Measurements from ENCODE around the gene ZBTB18. TPM values are rescaled to one million over a fixed set of nuclear protein-coding genes. Genes with fewer than 3 reads are reported as not detected.
"Not testable (repeated sequence)": the region's sequence is repeated elsewhere in the genome, so short reads cannot be mapped to it uniquely, and the experiment has no call there.

ZBTB18 gene
- total RNA-seq, 1 donor from 2014 or later, result 5.7 TPM

- Mint-ChIP-seq H3K27me3 (ENCODE audit: insufficient read depth) (peaks cover 5% of the 10 kb centered on the region), H3K27ac (no peak overlapping the region), H3K4me1 (ENCODE audit: low read depth) (no peaks in the 10 kb centered on the region), H3K36me3 (ENCODE audit: low read depth) (no peaks in the 10 kb centered on the region), H3K4me3 (no peak overlapping the region), H3K9me3 (no peaks in the 10 kb centered on the region)
- intact Hi-C loops (cut with micrococcal nuclease), result no loop called here
- DNase-seq (ENCODE audit: low spot score), result no peak
Measured at GRCh38 chr1:244021427-244021826, 29.7 kb upstream of the ZBTB18 start.

GRCh38 chr1:244022311-244022710, 28.8 kb upstream of the ZBTB18 start:
- no peaks in the 10 kb centered on the region for H3K36me3 Mint-ChIP-seq (ENCODE audit: low read depth)
- no peaks in the 10 kb centered on the region for H3K9me3 Mint-ChIP-seq
- H3K27me3 Mint-ChIP-seq (ENCODE audit: insufficient read depth), result peaks cover 5% of the 10 kb centered on the region
- no peak overlapping the region for H3K4me3 Mint-ChIP-seq
- intact Hi-C loops (cut with micrococcal nuclease), result no loop called here
- no peak overlapping the region for H3K27ac Mint-ChIP-seq
- DNase-seq (ENCODE audit: low spot score), result no peak
- H3K4me1 Mint-ChIP-seq (ENCODE audit: low read depth), result no peaks in the 10 kb centered on the region

- Mint-ChIP-seq H3K27me3 (ENCODE audit: insufficient read depth) (peaks cover 6% of the 10 kb centered on the region), H3K27ac (no peak overlapping the region), H3K4me1 (ENCODE audit: low read depth) (no peaks in the 10 kb centered on the region), H3K36me3 (ENCODE audit: low read depth) (no peaks in the 10 kb centered on the region), H3K9me3 (no peaks in the 10 kb centered on the region), H3K4me3 (no peak overlapping the region)
- intact Hi-C loops (cut with micrococcal nuclease), result no loop called here
- DNase-seq (ENCODE audit: low spot score), result no peak
Measured at GRCh38 chr1:244022864-244023440, 28.1 kb upstream of the ZBTB18 start.

DNA sequence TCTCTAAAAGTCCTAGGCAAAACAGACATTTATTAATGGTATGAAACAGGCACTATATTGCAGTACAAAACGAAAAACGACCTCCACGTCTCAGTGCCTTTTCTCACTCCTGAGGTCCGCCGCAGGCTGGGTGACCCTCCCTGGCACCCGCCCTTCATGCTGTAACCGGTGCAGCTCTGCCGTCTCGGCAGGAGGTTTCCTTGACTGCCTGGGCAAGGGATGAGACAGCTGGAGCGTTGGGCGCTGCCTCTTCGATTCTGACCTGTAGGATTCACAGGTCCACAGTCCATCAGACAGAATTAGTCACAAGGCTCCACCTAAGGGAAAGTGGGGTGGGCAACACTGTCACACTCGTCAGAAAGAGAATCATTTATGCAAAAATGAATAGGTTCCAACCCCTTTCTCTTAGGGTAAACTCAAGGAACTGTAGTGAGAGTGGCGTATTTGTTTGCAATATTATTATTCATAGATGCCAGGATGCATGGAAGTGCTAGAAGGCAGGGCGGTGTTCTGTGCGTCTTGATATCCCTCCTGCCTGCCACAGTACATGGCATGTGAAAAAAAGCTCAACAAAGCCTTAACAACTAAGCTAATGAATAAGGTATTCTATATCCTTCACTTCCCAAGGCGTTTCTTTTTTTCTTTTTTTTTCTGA, 23.5 kb upstream of the ZBTB18 start:
- intact Hi-C loops (cut with micrococcal nuclease), result no loop called here
- Mint-ChIP-seq H3K4me3 (no peak overlapping the region), H3K9me3 (no peaks in the 10 kb centered on the region), H3K36me3 (ENCODE audit: low read depth) (no peaks in the 10 kb centered on the region), H3K27me3 (ENCODE audit: insufficient read depth) (peaks cover 4% of the 10 kb centered on the region), H3K4me1 (ENCODE audit: low read depth) (no peaks in the 10 kb centered on the region), H3K27ac (no peak overlapping the region)
- no peak for DNase-seq (ENCODE audit: low spot score)

GRCh38 chr1:244028701-244029100, 22.4 kb upstream of the ZBTB18 start:
- no peaks in the 10 kb centered on the region for H3K4me1 Mint-ChIP-seq (ENCODE audit: low read depth)
- H3K9me3 Mint-ChIP-seq, result no peaks in the 10 kb centered on the region
- H3K27ac Mint-ChIP-seq, result no peak overlapping the region
- intact Hi-C loops (cut with micrococcal nuclease), result no loop called here
- H3K36me3 Mint-ChIP-seq (ENCODE audit: low read depth), result no peaks in the 10 kb centered on the region
- peaks cover 4% of the 10 kb centered on the region for H3K27me3 Mint-ChIP-seq (ENCODE audit: insufficient read depth)
- no peak for DNase-seq (ENCODE audit: low spot score)
- no peak overlapping the region for H3K4me3 Mint-ChIP-seq

DNA sequence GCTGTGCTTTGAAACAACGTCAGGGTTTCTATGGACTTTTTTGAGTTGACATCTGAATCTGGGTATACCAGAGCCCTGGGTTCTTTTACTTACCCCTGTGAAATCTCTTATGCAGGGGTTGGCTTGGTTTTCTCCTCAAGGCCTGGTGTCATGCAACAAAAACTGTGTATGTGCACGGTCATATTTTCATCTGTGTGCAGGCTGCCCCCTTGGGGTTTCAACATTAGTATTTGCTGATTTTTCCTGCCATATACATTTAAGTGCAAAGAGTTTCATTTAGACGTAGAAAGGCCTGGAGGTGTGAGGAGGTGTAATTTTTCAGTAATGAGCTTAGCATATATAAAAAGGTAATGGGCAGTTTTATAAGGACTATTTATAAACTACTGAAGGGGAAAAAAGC, 22.0 kb upstream of the ZBTB18 start:
- intact Hi-C loops (cut with micrococcal nuclease), result no loop called here

GRCh38 chr1:244030481-244031040, 20.5 kb upstream of the ZBTB18 start:
- no peak for DNase-seq (ENCODE audit: low spot score)
- Mint-ChIP-seq H3K36me3 (ENCODE audit: low read depth) (no peaks in the 10 kb centered on the region), H3K27me3 (ENCODE audit: insufficient read depth) (peaks cover 4% of the 10 kb centered on the region), H3K27ac (no peak overlapping the region), H3K9me3 (no peaks in the 10 kb centered on the region), H3K4me3 (no peak overlapping the region), H3K4me1 (ENCODE audit: low read depth) (no peaks in the 10 kb centered on the region)
- intact Hi-C loops (cut with micrococcal nuclease), result no loop called here

More for the DNA sequence above, 22.0 kb upstream of the ZBTB18 start:
- H3K4me3 Mint-ChIP-seq, result no peak overlapping the region
- no peaks in the 10 kb centered on the region for H3K4me1 Mint-ChIP-seq (ENCODE audit: low read depth)
- peaks cover 4% of the 10 kb centered on the region for H3K27me3 Mint-ChIP-seq (ENCODE audit: insufficient read depth)
- no peak for DNase-seq (ENCODE audit: low spot score)
- no peak overlapping the region for H3K27ac Mint-ChIP-seq
- H3K36me3 Mint-ChIP-seq (ENCODE audit: low read depth), result no peaks in the 10 kb centered on the region
- no peaks in the 10 kb centered on the region for H3K9me3 Mint-ChIP-seq

- peaks cover 15% of the 10 kb centered on the region for H3K27me3 Mint-ChIP-seq (ENCODE audit: insufficient read depth)
- H3K36me3 Mint-ChIP-seq (ENCODE audit: low read depth), result no peaks in the 10 kb centered on the region
- H3K4me1 Mint-ChIP-seq (ENCODE audit: low read depth), result no peaks in the 10 kb centered on the region
- no peak overlapping the region for H3K4me3 Mint-ChIP-seq
- no peak for DNase-seq (ENCODE audit: low spot score)
- H3K27ac Mint-ChIP-seq, result no peak overlapping the region
- H3K9me3 Mint-ChIP-seq, result no peaks in the 10 kb centered on the region
- intact Hi-C loops (cut with micrococcal nuclease), result no loop called here
Measured at GRCh38 chr1:244035358-244035757, 15.7 kb upstream of the ZBTB18 start.

DNA sequence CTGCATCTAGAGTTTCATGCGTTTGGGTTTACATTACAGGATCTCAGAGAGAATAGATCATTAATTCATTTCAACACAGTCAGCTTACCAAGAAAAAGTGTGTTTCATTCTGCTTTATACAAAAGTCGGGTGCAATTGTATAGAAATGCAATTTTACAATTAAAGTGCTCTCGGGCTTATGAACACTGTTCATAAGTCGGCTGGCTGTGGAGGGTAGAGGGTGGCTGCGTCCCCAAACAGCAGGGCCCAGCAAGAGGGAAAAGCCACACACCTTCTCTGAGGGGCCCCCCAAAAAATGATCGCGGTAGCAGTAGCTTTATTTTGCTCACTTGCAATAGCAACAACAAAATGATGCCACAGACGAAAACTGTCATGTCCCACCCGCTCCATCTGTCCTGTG, 13.8 kb upstream of the ZBTB18 start:
- H3K27ac Mint-ChIP-seq, result no peak overlapping the region
- no peaks in the 10 kb centered on the region for H3K9me3 Mint-ChIP-seq
- intact Hi-C loops (cut with micrococcal nuclease), result no loop called here
- H3K27me3 Mint-ChIP-seq (ENCODE audit: insufficient read depth), result peaks cover 17% of the 10 kb centered on the region
- DNase-seq (ENCODE audit: low spot score), result no peak
- H3K4me1 Mint-ChIP-seq (ENCODE audit: low read depth), result no peaks in the 10 kb centered on the region
- H3K4me3 Mint-ChIP-seq, result no peak overlapping the region
- H3K36me3 Mint-ChIP-seq (ENCODE audit: low read depth), result no peaks in the 10 kb centered on the region

DNA sequence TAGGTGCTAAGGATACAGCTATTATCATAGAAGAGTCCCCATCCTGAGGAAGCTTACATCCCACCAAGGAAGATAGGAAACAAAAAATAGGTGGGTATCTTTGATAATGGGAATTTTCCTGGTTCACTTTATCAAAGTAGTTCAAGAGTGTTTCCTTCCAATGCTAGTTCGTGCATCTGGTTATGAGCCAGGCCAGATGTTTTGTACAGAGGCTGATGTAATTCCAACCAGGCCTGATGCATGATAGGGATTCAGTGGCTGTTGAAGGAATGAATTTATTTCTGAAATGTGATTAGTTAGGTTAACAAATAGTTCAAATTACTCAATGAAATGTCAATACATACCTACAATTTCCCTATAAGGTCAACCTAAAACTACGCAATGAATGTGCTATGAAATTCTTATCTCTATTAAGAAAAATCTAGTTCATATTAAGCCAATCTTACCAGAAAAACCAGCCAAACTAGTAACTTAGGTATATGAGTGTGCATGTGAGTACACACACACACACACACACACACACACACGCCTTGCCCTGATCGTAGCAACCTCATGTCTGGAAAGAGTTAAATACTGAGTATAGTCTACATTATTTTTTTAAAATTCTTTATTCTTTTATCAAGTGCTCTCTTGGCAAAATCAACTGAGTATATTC, 9.5 kb upstream of the ZBTB18 start:
- no peak for DNase-seq (ENCODE audit: low spot score)
- Mint-ChIP-seq H3K4me1 (ENCODE audit: low read depth) (peaks cover 2% of the 10 kb centered on the region), H3K27me3 (ENCODE audit: insufficient read depth) (peaks cover 41% of the 10 kb centered on the region), H3K4me3 (no peak overlapping the region), H3K27ac (no peak overlapping the region), H3K36me3 (ENCODE audit: low read depth) (no peaks in the 10 kb centered on the region), H3K9me3 (no peaks in the 10 kb centered on the region)
- intact Hi-C loops (cut with micrococcal nuclease), result loop anchor here (10.0 kb wide), 1 partner anchor 563 kb away; no protein-coding TSS in a partner anchor

DNA sequence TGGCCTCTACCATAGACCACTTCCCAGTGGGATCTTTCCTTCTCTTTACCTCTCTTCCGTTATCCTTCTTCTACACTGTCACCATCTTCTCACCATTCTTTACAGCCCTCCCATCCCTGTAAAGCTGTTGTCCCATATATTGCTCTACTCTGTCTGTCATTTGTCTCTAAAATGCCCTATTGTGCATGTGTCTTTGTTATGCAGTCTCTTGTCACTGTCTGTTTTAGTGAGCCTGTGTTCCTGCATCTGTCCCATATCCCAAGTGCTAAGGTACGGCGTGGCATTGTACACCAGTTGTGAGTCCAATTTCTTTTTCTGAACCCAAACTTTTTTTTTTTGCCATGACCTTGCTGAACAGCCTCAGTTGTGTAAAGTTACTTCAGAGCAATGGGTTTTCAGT, 8.8 kb upstream of the ZBTB18 start:
- Mint-ChIP-seq H3K27ac (no peak overlapping the region), H3K27me3 (ENCODE audit: insufficient read depth) (peaks cover 43% of the 10 kb centered on the region), H3K4me3 (no peak overlapping the region), H3K36me3 (ENCODE audit: low read depth) (no peaks in the 10 kb centered on the region), H3K9me3 (no peaks in the 10 kb centered on the region), H3K4me1 (ENCODE audit: low read depth) (peaks cover 9% of the 10 kb centered on the region)
- DNase-seq (ENCODE audit: low spot score), result no peak
- intact Hi-C loops (cut with micrococcal nuclease), result loop anchor here (10.0 kb wide), 1 partner anchor 563 kb away; no protein-coding TSS in a partner anchor

DNA sequence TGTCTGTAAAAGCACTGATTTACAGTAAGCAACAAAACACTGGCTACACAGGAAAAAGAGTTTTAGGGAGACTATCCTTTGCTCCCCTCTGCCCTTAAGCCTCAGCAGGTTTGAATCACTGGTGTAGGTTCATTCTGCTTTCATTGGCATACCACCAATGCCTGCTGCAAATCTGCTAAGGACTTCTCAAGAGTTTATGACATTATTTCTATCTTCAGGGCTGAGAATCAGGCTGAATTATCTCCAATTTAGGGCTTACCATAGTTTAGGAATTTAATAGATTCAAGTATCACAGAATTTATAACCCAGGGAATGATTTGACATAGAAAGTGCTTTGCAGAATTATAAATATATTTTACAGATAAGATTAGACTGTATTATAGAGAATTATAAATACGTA, 6.7 kb upstream of the ZBTB18 start:
- Mint-ChIP-seq H3K27ac (no peak overlapping the region), H3K36me3 (ENCODE audit: low read depth) (no peaks in the 10 kb centered on the region), H3K9me3 (no peaks in the 10 kb centered on the region), H3K27me3 (ENCODE audit: insufficient read depth) (peaks cover 31% of the 10 kb centered on the region), H3K4me1 (ENCODE audit: low read depth) (peaks cover 12% of the 10 kb centered on the region), H3K4me3 (no peak overlapping the region)
- intact Hi-C loops (cut with micrococcal nuclease), result loop anchor here (10.0 kb wide), 1 partner anchor 560 kb away; no protein-coding TSS in a partner anchor
- no peak for DNase-seq (ENCODE audit: low spot score)

GRCh38 chr1:244046254-244046653, 4.8 kb upstream of the ZBTB18 start:
- not testable (repeated sequence) for H3K27ac Mint-ChIP-seq; H3K36me3 Mint-ChIP-seq (ENCODE audit: low read depth); H3K4me3 Mint-ChIP-seq; H3K9me3 Mint-ChIP-seq; DNase-seq (ENCODE audit: low spot score)
- intact Hi-C loops (cut with micrococcal nuclease), result loop anchor here (5.0 to 10.0 kb wide), 3 partner anchors 449 to 624 kb away; no protein-coding TSS in a partner anchor
- Mint-ChIP-seq H3K27me3 (ENCODE audit: insufficient read depth) (peaks cover 30% of the 10 kb centered on the region), H3K4me1 (ENCODE audit: low read depth) (peaks cover 31% of the 10 kb centered on the region)
